IPS-20b (cell line): ENCODE results near the gene STAU1.
A peak's percentile ranks its signal among the peaks of the same experiment; 100 is the strongest.
"Not testable (repeated sequence)": the region's sequence is repeated elsewhere in the genome, so short reads cannot be mapped to it uniquely, and the experiment has no call there.

ENCODE experiments used
- H3K27ac ChIP-seq: one replicate; pipeline ENCODE4 v1.5.1; 2013; ENCODE audit warnings: low read length
- H3K27me3 ChIP-seq: 2 replicates; pipeline ENCODE4 v1.6.1; 2013; ENCODE audit warnings: mild to moderate bottlenecking, low read length, inconsistent platforms; ENCODE audit not compliant: insufficient read depth
- H3K36me3 ChIP-seq: 2 replicates; pipeline ENCODE4 v1.6.1; 2013; ENCODE audit warnings: low read depth, mild to moderate bottlenecking, inconsistent platforms, low read length, moderate library complexity; ENCODE audit not compliant: insufficient read depth
- H3K4me1 ChIP-seq: 2 replicates; pipeline ENCODE4 v1.6.1; 2013; ENCODE audit warnings: mild to moderate bottlenecking, control low read depth, inconsistent platforms, low read length, moderate library complexity; ENCODE audit not compliant: insufficient read depth
- H3K4me3 ChIP-seq: 2 replicates; pipeline ENCODE4 v1.5.1; 2013; ENCODE audit warnings: mild to moderate bottlenecking, low read length, inconsistent platforms
- H3K9ac ChIP-seq: 2 replicates; pipeline ENCODE4 v1.6.1; 2013; ENCODE audit warnings: low read depth, mild to moderate bottlenecking, inconsistent platforms, low read length, moderate library complexity
- H3K9me3 ChIP-seq: 2 replicates; pipeline ENCODE4 v1.6.1; 2013; ENCODE audit warnings: mild to moderate bottlenecking, low read depth, low read length, inconsistent platforms; ENCODE audit not compliant: insufficient read depth

STAU1 gene

DNA sequence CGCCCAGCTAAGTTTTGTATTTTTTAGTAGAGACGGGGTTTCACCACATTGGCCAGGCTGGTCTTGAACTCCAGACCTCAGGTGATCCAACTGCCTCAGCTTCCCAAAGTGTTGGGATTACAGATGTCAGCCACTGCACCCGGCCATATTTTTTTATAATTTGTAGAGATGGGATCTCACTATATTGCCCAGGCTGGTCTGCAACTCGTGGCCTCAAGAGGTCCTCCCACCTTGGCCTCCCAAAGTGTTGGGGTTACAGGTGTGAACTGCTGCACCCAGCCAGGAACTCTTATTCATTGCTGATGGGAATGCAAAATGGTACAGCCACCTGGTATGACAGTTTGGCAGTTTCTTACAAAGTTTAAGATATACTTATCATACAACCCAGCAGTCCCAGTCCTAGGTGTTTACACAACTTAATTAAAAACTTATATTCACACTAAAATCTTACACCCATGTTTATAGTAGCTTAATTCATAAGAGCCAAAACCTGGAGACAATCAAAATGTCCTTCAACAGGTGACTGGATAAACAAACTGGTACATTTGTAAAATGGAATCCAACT is 11.7 kb upstream of the STAU1 start:
- Histone ChIP-seq H3K4me3 (no peak overlapping the region), H3K4me1 (no peaks in the 10 kb centered on the region), H3K9me3 (no peaks in the 10 kb centered on the region), H3K36me3 (no peaks in the 10 kb centered on the region), H3K27ac (no peak overlapping the region), H3K9ac (no peak overlapping the region), H3K27me3 (no peaks in the 10 kb centered on the region)

DNA sequence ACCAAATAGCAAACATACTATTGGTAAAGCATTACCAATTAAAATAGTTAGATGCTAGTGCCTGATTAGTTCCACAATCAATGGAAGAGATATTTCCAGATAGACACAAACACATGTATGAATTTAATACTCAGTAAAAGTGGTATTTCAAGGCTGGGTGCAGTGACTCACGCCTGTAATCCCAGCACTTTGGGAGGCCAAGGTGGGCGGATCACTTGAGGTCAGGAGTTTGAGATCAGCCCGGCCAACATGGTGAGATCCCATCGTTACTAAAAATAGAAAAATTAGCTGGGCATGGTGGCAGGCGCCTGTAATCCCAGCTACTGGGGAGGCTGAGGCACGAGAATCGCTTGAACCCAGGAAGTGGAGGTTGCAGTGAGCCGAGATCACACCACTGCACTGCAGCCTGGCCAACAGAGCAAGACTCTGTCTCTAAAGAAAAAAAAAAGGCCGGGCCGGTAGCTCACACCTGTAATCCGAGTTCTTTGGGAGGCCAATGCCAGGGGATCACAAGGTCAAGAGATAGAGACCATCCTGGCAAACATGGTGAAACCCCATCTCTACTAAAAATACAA is 4.9 kb upstream of the STAU1 start:
- not testable (repeated sequence) for H3K9me3 ChIP-seq, H3K27me3 ChIP-seq, H3K9ac ChIP-seq, H3K4me3 ChIP-seq, H3K36me3 ChIP-seq, H3K27ac ChIP-seq, H3K4me1 ChIP-seq

DNA sequence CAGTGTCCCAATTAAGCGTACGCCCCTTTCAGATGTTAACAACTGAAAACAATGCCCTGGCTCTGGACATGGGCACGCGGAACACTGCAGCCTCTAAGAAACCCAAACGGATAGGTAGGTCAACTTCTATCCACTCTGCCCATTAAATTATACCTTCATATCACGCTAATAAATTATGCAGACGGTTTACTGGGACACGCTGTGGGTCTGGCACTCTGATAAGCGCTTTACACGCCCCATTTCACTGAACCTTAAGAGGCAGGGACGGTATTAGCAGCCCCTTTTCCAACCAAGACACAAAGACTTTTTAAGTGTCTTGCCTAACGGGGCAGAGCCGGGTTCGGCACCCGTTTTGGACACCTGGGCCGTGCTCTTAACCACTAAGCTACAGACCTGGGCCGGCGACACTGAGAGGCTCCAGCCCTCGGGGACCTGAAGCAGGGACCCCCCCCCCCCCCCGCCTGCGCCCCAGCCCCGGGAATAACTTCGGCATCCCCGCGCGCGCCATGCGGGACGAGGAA is 744 bp downstream of the STAU1 start:
- Histone ChIP-seq H3K36me3 (no peaks in the 10 kb centered on the region), H3K27ac (no peak overlapping the region), H3K9me3 (no peaks in the 10 kb centered on the region), H3K4me1 (peaks cover 7% of the 10 kb centered on the region; the same call in 1 of the 2 replicates), H3K27me3 (no peaks in the 10 kb centered on the region), H3K4me3 (peak overlapping the region; percentile 81), H3K9ac (peak overlapping the region; percentile 73)

DNA sequence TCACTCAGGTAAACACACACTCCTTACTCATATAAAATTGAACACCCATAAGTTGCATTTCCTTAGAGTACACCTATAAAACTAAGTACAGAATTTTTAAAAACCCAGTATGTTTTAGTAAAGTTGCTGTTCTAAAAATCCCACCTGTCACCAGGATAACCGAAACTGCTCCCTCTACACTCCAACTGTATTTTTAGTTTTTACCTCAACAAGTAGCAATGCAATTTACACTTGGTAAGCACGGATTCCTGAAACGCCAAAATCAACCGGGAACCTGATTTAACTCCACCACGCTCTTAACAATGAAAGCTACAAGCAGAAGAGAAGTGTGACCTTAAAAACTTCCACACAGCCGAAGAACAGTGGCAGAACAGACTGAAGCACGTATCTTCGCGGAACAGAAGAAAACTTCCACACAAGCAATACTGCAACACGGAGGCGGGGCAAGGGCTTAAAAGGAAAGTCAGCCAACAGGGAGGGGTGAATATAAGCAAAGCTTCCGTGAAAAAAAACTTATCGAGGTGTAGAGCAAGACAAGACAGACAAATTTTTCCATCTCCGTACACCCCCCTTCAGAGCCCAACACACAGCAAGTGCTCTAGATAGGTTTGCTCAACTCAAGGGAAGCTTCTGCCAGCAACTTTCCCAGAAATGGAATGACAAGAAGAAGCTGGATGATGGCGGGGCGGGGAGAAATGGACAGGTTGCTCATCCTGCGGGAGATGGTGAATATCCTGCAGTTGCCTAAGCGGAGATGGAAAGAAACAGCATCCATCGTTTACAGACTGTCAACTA is 1.4 kb downstream of the STAU1 start:
- Histone ChIP-seq H3K36me3 (no peaks in the 10 kb centered on the region), H3K27ac (no peak overlapping the region), H3K9me3 (no peaks in the 10 kb centered on the region), H3K9ac (peak overlapping the region; percentile 73), H3K4me3 (peak overlapping the region; percentile 81), H3K27me3 (no peaks in the 10 kb centered on the region), H3K4me1 (peaks cover 7% of the 10 kb centered on the region; the same call in 1 of the 2 replicates)

DNA sequence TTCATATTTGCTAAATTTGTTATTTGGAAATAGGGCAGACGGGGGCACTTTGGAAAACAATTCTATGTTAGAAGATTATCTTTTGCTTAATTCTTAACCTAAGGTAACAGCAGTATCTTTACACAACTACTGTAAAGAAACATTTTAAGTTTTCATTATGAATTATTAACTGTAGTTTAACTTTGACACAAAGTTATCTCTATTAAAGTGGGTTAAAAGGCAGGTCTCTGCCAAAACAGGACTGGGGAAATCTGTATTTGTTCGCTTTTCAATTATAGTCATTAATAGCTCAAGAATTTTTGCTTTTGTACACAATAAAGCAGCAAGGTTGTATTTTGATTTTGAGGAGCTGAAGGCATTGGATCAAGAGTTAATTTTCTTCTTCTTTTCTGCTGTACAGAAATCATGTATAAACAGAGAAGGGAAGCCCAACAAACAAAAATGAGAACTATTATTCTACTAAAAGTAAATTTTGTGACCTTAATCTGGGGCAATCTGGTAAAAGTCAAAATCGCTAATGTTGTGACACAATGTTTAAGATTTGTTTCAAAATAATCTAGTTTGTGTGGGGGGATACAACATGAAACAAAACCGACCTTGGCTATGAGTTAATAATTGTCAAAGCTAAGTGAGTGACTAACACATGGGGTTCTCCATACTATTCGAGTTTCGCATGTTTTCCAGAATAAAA is 2.9 kb downstream of the STAU1 start:
- H3K4me1 ChIP-seq, result peaks cover 7% of the 10 kb centered on the region; the same call in 1 of the 2 replicates
- no peaks in the 10 kb centered on the region for H3K36me3 ChIP-seq
- no peak overlapping the region for H3K27ac ChIP-seq
- H3K4me3 ChIP-seq, result no peak overlapping the region
- no peak overlapping the region for H3K9ac ChIP-seq
- H3K27me3 ChIP-seq, result no peaks in the 10 kb centered on the region
- H3K9me3 ChIP-seq, result no peaks in the 10 kb centered on the region

DNA sequence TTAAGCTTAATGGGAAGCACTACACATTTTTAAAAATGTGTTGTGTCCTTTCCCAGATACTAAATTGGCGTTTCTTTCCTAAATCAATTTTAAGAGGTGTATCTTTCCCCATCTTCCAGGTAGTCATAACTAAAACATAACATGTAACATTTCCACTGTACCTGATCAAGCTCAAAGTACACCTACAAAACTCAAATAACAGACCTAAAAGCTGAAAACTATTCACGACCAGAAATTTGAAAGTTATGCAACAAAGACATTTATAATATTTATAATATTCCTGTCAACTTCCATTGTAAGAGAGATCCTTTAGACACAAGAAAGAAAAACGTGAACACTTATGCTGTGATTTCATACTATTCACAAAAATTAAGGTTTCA is 3.5 kb downstream of the STAU1 start:
- no peaks in the 10 kb centered on the region for H3K9me3 ChIP-seq
- H3K9ac ChIP-seq, result no peak overlapping the region
- no peaks in the 10 kb centered on the region for H3K27me3 ChIP-seq
- H3K36me3 ChIP-seq, result no peaks in the 10 kb centered on the region
- no peak overlapping the region for H3K4me3 ChIP-seq
- H3K4me1 ChIP-seq, result peaks cover 10% of the 10 kb centered on the region; the same call in 1 of the 2 replicates
- no peak overlapping the region for H3K27ac ChIP-seq

DNA sequence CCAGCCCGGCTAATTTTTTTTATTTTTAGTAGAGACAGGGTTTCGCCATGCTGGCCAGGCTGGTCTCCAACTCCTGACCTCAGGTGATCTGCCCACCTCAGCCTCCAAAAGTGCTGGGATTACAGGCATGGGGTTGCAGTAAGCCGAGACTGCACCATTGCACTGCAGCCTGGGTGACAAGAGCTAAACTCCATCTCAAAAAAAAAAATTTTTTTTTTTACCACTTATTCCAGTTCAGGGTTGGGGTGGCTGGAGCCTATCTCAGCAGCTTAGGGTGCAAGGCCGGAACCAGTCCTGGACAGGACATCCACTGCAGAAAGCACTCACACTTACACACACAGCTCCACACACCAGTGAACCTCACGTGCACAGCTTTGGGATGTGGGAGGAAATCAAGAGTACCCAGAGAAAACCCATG is 4.0 kb downstream of the STAU1 start:
- H3K9me3 ChIP-seq, H3K36me3 ChIP-seq, H3K9ac ChIP-seq, H3K27me3 ChIP-seq, H3K4me3 ChIP-seq, H3K27ac ChIP-seq: not testable (repeated sequence)
- peaks cover 13% of the 10 kb centered on the region; the same call in 1 of the 2 replicates for H3K4me1 ChIP-seq

DNA sequence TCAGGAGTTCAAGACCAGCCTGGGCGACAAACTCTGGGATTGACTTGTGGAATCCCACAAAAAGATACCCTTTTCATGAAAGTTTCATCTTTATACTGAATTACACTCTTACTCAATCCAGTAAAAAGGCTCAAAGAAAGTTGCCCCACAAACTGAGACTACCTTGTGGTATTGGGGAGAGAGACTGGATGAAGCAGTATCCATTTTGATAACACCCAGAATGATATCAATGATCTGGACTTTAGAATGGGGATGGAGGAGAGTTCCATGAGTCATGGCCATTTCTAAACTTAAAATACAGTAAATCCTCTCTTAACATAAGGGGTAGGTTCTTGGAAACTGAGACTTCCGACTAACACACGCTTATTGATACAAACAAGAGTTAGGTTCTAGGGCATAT is 4.7 kb downstream of the STAU1 start:
- no peaks in the 10 kb centered on the region for H3K27me3 ChIP-seq
- peaks cover 13% of the 10 kb centered on the region; the same call in 1 of the 2 replicates for H3K4me1 ChIP-seq
- H3K27ac ChIP-seq, result no peak overlapping the region

DNA sequence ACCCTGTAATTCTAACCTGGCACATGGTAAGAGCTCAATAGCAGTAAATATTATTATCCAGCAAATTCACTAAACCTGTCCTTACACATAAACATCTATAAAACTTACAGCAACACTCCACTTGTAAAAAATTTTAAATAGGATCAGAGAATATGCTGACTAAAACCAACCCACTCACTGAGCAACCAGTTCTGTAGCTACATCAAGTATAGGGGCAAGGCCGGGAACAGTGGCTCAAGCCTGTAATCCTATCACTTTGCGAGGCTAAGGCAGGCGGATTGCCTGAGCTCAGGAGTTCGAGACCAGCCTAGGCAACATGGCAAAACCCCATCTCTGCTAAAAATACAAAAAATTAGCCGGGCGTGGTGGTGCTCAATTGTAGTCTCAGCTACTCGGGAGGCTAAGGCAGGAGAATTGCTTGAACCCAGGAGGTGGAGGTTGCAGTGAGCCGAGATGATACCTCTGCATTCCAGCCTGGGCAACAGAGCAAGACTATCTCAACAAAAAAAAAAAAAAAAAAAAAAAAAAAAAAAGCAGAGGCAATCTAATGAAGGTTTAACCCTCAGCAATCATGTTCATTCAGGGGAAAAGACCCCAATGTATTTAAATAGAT is 6.8 kb downstream of the STAU1 start:
- Histone ChIP-seq H3K9ac (no peak overlapping the region), H3K4me3 (no peak overlapping the region), H3K9me3 (no peaks in the 10 kb centered on the region), H3K36me3 (peaks cover 10% of the 10 kb centered on the region; the same call in 1 of the 2 replicates), H3K4me1 (peaks cover 9% of the 10 kb centered on the region; the same call in 1 of the 2 replicates), H3K27me3 (no peaks in the 10 kb centered on the region), H3K27ac (no peak overlapping the region)

More for the DNA sequence above, 4.7 kb downstream of the STAU1 start:
- H3K9ac ChIP-seq, result no peak overlapping the region
- no peaks in the 10 kb centered on the region for H3K9me3 ChIP-seq
- no peak overlapping the region for H3K4me3 ChIP-seq
- H3K36me3 ChIP-seq, result no peaks in the 10 kb centered on the region

DNA sequence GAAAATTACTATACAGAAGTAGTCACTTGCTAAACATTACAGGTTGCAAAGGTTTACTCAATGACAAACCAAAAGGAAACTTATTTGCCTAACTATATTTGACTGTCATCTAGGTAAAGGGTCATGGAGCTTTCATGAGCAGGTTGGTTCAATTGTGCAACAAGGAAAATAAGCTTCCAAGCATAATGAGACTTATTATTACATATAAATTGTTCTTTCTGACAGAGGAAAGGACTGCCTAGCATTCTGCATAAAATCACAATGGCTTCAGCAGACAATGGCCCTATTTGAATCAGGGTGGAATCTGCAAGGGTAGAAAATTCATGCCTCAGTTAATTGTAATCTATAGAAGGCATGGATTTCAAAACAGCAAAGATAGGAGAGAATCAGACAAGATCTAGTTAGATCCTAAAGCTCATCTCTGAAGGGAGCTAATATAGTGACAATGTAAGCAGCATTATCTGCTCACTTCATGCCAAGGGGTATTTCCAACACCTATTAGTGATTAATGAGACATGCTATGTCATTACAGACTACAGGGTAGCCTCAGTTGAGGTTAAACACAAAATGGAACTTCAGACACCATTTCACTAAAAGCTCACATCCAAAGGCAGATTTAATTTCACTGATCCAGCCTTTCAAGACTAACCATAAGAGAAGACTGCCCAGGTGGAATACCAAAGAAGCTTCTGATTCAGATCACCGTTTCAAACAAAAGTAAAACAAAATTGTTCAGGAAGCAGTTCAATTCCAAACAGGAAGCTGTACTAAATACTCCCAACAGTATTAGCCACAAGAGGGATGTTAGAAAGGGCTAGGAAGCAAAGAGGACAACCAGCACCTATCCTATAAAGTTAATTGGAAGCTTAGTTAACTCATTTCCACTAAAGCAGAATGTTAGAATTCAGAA is 8.5 kb downstream of the STAU1 start:
- H3K4me3 ChIP-seq, result no peak overlapping the region
- no peak overlapping the region; the same call in 1 of the 2 replicates for H3K9ac ChIP-seq
- H3K27ac ChIP-seq, result no peak overlapping the region
- H3K9me3 ChIP-seq, result no peaks in the 10 kb centered on the region
- H3K36me3 ChIP-seq, result peaks cover 14% of the 10 kb centered on the region; the same call in 1 of the 2 replicates
- H3K4me1 ChIP-seq, result peaks cover 6% of the 10 kb centered on the region; the same call in 1 of the 2 replicates
- no peaks in the 10 kb centered on the region for H3K27me3 ChIP-seq
